ENCODE data around the gene BBS4. TPM values are rescaled to one million over a fixed set of nuclear protein-coding genes. Genes with fewer than 3 reads are reported as not detected.
"Not testable (repeated sequence)": the region's sequence is repeated elsewhere in the genome, so short reads cannot be mapped to it uniquely, and the experiment has no call there.

The BBS4 gene, protein sequence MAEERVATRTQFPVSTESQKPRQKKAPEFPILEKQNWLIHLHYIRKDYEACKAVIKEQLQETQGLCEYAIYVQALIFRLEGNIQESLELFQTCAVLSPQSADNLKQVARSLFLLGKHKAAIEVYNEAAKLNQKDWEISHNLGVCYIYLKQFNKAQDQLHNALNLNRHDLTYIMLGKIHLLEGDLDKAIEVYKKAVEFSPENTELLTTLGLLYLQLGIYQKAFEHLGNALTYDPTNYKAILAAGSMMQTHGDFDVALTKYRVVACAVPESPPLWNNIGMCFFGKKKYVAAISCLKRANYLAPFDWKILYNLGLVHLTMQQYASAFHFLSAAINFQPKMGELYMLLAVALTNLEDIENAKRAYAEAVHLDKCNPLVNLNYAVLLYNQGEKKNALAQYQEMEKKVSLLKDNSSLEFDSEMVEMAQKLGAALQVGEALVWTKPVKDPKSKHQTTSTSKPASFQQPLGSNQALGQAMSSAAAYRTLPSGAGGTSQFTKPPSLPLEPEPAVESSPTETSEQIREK
- 36.1 TPM for total RNA-seq

- DNase-seq, result no peak
These were observed at the start of gene BBS4, which contains the start of gene HIGD2B for GRCh38 chr15:72685925-72686794. BBS4 (plus strand) TSS chr15:72686207; CDS start chr15:72686228, 21 bp downstream. HIGD2B (minus strand) TSS chr15:72686182; CDS start chr15:72676374, 9,808 bp downstream.

DNA sequence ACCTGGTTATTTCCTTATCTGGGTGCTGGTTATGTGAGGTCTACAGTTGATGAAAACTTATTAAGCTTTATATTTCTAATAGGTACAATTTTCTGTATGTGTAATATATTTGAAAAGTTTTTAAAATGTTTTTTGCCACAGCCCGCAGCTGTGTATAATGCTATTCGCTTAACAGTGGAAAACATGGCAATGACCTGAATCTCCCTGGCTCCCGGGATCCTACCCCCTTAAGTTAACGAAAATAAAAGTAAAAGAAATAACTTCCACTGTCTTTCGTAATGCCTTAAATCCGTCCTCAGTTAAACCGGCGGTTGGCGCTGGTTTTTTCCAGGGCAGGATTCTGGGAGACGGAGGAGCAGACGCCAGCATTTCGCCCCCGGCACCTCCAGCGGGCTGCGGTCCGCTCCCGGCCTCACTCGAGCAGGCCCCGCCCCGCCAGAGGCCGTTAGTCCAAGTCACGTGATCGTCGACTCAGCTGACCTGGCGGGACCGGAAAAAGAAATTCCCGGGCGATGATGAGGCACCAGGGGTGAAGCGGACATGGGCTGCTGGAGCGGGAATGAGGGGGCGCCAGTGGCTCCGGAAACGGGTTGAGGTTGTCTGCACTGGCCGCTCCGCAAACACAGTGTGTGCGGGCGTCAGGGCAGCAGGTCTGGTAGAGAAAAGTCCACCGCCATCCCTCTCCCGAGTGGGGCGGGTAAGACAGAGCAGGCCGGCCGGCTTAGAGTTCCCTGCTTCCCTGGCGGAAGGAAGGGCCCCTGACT lies 49.3 kb upstream of the BBS4 start:
- DNase-seq, result not testable (repeated sequence)

GRCh38 chr15:72639759-72640483 lies 46.1 kb upstream of the BBS4 start:
- not testable (repeated sequence) for DNase-seq

DNA sequence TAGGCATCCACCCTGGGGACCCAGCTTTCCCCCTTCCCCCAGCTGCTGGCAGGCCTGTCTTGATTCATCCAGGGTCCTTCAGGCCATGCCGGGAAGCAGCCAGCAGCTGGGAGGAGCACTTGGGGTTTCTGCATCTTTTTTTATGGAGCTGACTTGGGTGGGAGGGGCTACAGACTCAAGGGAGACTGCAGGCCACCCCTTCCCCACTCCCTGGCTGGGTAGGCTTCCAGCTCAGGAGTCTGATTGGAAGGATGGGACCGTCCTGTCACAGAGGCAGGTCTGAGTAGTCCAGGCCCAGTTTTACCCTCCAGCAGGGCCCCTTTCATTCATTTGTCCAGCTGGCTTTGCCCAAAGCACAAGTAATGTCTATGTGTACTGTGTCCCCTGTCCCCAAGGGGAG lies 43.7 kb upstream of the BBS4 start:
- DNase-seq, result not testable (repeated sequence)

DNA sequence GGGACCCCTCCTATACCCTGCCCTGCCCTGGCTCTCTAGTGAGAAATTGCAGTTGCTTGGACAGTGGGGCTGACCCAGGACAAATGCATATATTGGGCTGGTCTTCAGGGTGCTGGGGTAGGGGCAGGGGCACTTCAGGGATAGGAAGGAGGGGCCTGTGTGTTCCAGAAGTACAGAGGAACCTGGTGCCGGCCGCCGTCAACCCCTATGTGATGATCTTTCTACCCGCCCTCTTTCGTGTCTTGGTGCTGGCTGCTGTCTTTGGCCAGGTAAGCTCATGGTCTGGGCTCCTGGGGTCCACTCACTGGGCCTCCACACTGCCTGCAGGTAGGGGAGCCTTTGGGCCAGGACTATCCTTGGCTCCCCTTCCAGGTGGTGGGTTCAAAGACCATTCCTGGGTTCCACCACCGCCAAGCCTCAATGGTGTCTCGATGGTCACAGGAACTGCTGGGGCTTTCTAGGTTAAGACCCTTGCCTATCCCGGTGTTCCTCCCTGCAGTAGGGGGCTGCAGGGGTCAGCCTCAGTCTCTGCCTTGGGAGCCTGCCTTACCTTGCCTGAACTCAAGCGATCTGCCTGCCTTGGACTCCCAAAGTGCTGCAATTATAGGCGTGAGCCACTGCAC lies 37.3 kb upstream of the BBS4 start:
- DNase-seq, result not testable (repeated sequence)

DNA sequence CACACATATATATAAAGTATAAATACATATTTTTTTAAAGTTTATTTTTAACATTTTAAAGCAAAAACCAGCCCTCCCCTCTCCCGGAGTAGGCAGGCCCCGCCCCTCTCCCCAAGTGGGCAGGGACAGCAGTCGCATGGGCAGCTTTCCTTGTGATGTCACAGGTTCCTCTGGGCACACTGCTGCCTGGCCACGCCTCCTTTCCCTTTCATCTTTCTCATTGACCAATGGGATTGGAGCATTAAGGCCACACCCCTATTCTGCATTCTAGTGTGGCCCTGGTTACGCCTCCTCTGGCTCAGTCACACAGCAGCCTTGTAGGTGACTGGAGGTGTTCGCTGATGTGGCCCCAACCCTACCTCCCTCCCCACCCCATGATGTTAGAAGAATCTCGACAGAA lies 31.6 kb upstream of the BBS4 start, which contains the start of gene GOLGA6B:
TSS of gene GOLGA6B (plus strand) at position 301 of the 400 bp plus-strand sequence. CDS start at position 342, 41 bp downstream.
- not testable (repeated sequence) for DNase-seq

GRCh38 chr15:72656014-72656413 lies 30.0 kb upstream of the BBS4 start:
- DNase-seq, result not testable (repeated sequence)

- DNase-seq, result not testable (repeated sequence)
These were observed 24.9 kb upstream of the BBS4 start for GRCh38 chr15:72661081-72661480.

DNA sequence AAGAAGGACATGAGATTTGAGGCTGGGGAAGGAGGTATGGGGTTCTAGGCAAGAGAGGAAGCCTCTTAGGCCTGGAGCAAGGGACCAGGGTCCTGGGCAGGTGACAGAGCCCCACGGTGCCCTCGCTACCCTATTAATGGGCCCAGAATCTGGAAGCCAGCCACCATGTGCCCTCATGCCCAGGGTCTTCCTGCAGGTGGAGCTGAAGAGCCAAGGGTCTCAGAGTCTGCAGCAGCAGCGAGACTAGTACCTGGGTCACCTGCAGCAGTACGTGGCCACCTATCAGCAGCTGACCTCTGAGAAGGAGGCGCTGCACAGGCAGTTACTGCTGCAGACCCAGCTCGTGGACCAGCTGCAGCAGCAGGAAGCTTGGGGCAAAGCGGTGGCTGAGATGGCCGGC lies 22.1 kb upstream of the BBS4 start:
- not testable (repeated sequence) for DNase-seq

- DNase-seq, result not testable (repeated sequence)
These were observed 20.3 kb upstream of the BBS4 start for GRCh38 chr15:72665706-72666105.

DNA sequence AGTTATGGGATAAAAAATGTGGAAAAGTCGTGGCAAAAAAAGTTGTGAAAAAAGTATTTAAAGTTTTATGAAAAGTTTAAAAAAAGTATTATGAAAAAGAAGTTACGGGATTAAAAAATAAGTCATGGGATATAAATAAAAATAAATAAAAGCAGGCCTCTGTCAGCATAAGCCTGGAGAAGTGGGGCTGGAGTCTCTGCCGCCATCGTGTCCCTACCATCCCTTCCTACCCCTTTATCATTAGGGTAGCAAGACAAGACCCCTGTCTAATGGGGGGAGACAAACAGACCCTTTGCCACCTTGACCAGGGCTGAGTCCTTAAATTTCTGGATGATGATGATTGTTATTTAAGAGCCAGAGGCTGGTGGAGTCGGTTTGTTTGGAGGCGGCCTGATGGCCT lies 16.2 kb upstream of the BBS4 start:
- not testable (repeated sequence) for DNase-seq

DNA sequence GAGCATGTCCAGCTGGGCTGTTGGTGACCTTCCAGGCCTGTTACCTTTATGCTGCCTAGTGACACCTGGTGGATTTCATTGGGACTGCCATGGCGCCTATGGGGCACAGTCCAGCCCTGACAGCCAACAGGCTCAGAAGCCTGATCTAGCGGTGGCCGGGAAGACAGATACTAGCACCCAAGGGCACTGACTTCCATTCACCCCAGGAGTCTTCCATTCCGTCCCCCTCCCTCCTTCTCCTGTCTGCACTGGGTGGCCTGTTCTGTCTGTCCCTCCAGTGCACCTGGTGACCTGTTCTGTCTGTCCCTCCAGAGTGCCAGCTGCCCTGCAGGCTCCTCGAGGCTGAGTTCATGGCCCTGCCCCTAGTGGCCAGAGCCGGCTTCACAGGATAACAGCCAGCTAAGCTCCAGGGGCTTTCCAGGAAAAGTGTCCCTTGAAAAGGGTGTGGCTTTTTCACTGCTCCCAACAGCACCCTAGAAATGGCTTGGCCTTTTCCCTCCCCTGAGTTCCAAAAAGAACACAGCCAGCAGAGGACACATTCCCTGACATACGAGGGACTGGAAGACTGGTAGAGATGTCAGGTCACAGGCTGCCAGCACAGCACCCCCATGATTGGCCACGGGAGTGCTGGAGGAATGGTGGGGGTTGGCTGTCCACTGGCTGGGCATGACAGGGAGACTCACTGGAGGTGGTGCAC lies 15.2 kb upstream of the BBS4 start:
- not testable (repeated sequence) for DNase-seq

DNA sequence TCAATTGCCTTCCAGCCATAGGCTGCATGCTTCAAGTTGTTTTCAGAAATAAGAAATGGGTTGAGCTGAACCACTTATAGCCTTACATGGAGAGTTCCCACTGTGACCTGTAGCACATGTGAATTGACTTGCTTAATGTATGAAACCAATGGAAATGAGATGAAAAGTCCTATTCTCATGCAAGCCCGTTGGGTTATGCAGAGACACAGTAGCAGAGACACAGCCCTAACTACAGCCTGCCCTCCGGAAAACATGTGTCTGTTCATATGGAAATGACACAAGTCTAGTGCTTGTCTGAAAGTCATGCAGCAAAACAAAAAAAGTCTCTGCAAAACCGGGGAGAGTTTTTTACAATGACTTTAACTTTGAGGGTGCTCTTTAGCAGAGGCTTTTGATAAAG lies 14.5 kb upstream of the BBS4 start:
- DNase-seq, result no peak

- no peak for DNase-seq
These were observed 9.2 kb upstream of the BBS4 start for GRCh38 chr15:72676838-72677237.

- DNase-seq, result no peak
These were observed 5.1 kb upstream of the BBS4 start for GRCh38 chr15:72680931-72681330.

DNA sequence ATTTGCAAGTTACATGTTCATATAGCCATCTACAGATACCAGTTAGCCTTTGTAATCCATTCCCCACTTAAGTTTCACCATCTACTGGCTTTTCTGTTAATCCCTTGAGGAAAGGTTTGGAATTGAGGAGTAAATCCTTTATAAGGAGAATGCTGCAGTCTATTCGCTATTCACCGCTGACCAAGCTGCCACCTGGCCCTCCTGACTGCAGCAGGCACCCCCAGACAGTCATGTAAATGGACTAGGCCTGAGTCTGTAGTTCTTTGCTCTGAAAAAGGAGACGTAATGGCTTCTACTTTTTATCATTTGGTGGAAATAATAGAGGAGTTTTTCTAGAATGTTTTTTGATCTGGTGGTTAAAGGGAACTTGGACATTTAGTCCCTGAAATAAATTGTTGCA lies 3.2 kb upstream of the BBS4 start:
- no peak for DNase-seq

GRCh38 chr15:72685301-72685924 lies 594 bp upstream of the BBS4 start:
- no peak for DNase-seq

DNA sequence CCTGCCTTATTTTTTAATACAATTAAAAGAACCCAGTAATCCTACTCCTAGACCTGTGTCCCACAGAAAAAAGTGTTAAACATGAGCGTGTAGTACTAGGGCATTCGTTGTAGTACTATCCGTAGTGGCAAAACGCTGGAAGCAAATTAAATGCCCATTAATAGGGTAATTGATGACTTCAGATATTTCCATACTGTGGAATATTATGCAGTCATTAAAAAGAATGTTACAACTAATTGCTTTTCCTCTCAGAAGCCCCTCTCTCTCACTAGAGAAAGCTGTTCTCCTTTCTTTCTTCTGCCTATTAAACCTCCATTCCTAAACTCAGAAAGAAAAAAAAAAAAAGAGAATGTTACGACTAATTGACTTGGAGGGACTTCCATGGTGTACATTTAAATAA lies 2.7 kb downstream of the BBS4 start:
- DNase-seq, result no peak

DNA sequence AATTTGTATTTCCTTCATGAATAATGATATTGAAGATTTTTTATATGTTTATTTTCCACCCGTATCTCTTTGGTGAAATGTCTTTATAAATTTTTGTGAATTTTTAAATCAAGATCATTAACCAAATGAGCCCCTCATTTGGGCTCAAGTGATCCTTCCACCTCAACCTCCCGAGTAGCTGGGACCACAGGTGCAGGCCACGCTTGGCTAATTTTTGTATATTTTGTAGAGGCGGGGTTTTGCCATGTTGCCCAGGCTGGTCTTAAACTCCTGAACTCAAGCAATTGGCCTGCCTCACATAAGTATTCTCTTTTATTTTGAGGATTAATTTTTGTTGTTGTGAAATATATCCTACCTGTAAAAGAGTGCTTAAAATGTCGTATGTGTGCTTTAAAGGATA lies 4.9 kb downstream of the BBS4 start:
- DNase-seq, result no peak

GRCh38 chr15:72698938-72699337 lies 12.9 kb downstream of the BBS4 start:
- DNase-seq, result no peak
